K562 (cell line): Measurements from ENCODE around the gene MSRB3. TPM values are rescaled to one million over a fixed set of nuclear protein-coding genes. Genes with fewer than 3 reads are reported as not detected.

Experiments
- ATAC-seq: fragments of 200-7000 bp; cut with Tn5 transposase; 3 replicates; pipeline ENCODE4 v1.9.1; 2020; ENCODE audit warnings: moderate library complexity
- BruUV-seq: library from RNA; stranded (reverse); fragments of 400-500 nt; replicated peaks from 2 replicates; lab custom pipeline; 2021; lab: Mats Ljungman, UMichigan
- CTCF ChIA-PET: fragments of 300-600 bp; formaldehyde crosslinking; extraction: SDS; loops from one replicate; lab custom pipeline; 2021; ENCODE audit warnings: low intra/inter-chr PET ratio; lab: Yijun Ruan, JAX
- POLR2A ChIA-PET: fragments of 300-600, 350-650 bp; sonication (Branson Sonifier 250); formaldehyde crosslinking; extraction: SDS; loops from one replicate; lab custom pipeline; 2021; ENCODE audit warnings: antibody characterized with exemption, inconsistent platforms; lab: Yijun Ruan, JAX
- DNase-seq, 4 experiments: peaks; one replicate each; pipeline versions ENCODE4 v3.0.0 to v3.0.0-alpha.2; 2011 to 2018; ENCODE audit warnings: low spot score in 3 of 4, mixed read lengths in 3 of 4; ENCODE audit errors: extremely low read depth in 1 of 4
- FAIRE-seq: peaks from 2 replicates; lab custom pipeline; 2011; peaks lifted over from hg19 to GRCh38; lab: Jason Lieb, UNC
- H2AFZ ChIP-seq: 2 replicates; pipeline ENCODE4 v1.6.0; 2011; ENCODE audit warnings: low read depth, low read length, control low read depth, inconsistent platforms
- H3K27ac ChIP-seq: fragments of 200-600 bp; 3 replicates; pipeline ENCODE4 v1.8.0; 2011; ENCODE audit warnings: low read depth, mild to moderate bottlenecking, control low read depth, inconsistent platforms, low read length, moderate library complexity, mixed read lengths; ENCODE audit errors: extremely low read depth
- H3K27me3 ChIP-seq, 2 experiments: fragments of 300-600 bp in 1 of 2; 2 replicates in 1 of 2; 3 replicates in 1 of 2; pipeline versions ENCODE4 v1.6.0 to v1.8.0; 2011; ENCODE audit warnings: inconsistent platforms in 2 of 2, low read length in 2 of 2, mild to moderate bottlenecking in 1 of 2, mixed read lengths in 1 of 2, moderate library complexity in 1 of 2; ENCODE audit not compliant: control insufficient read depth in 2 of 2, insufficient read depth in 2 of 2
- H3K36me3 ChIP-seq: fragments of 300-600 bp; 3 replicates; pipeline ENCODE4 v1.8.0; 2011; ENCODE audit warnings: mild to moderate bottlenecking, low read length, inconsistent platforms; ENCODE audit not compliant: control insufficient read depth, insufficient read depth
- H3K4me1 ChIP-seq, 2 experiments: fragments of 200-600 bp in 1 of 2; replicated peaks in 1 of 2; 2 replicates in 1 of 2; 3 replicates in 1 of 2; pipeline versions ENCODE4 v1.5.1 to v1.8.0; 2011; ENCODE audit warnings: inconsistent platforms in 2 of 2, low read length in 2 of 2, mild to moderate bottlenecking in 1 of 2, mixed read lengths in 1 of 2, moderate library complexity in 1 of 2; ENCODE audit not compliant: control insufficient read depth in 2 of 2, insufficient read depth in 2 of 2
- H3K4me2 ChIP-seq: 2 replicates; pipeline ENCODE4 v1.6.1; 2011; ENCODE audit warnings: low read length, control low read depth, inconsistent platforms, mixed read lengths; ENCODE audit not compliant: insufficient read depth
- H3K4me3 ChIP-seq: fragments of 200-600 bp; sonication (generic), shearing (Covaris generic); 2 replicates; pipeline ENCODE4 v1.5.1; 2016; ENCODE audit warnings: control low read depth, inconsistent platforms
- H3K79me2 ChIP-seq: fragments of 200-600 bp; 3 replicates; pipeline ENCODE4 v1.8.0; 2011; ENCODE audit warnings: low read length, inconsistent platforms; ENCODE audit not compliant: control insufficient read depth, insufficient read depth
- H3K9ac ChIP-seq, 2 experiments: 2 replicates each; pipeline versions ENCODE4 v1.6.0 to v1.6.1; 2011; ENCODE audit warnings: low read depth in 2 of 2, low read length in 2 of 2, control low read depth in 1 of 2, inconsistent platforms in 1 of 2, mild to moderate bottlenecking in 1 of 2, mixed read lengths in 1 of 2; ENCODE audit not compliant: insufficient read depth in 1 of 2
- H3K9me1 ChIP-seq: one replicate; pipeline ENCODE4 v1.6.0; 2011; ENCODE audit warnings: inconsistent platforms, mild to moderate bottlenecking, low read length, moderate library complexity; ENCODE audit not compliant: control insufficient read depth, insufficient read depth
- H3K9me3 ChIP-seq: replicated peaks from 2 replicates; pipeline ENCODE4 v1.5.1; 2011; ENCODE audit warnings: low read depth, low read length, inconsistent platforms; ENCODE audit not compliant: control insufficient read depth, insufficient read depth
- H4K20me1 ChIP-seq: replicated peaks from 2 replicates; pipeline ENCODE4 v1.6.1; 2011; ENCODE audit warnings: low read length, inconsistent platforms, mixed read lengths; ENCODE audit not compliant: control insufficient read depth, insufficient read depth
- KLF10 ChIP-seq: fragments of 250-450 bp; sonication (Bioruptor Pico); IDR thresholded peaks from 2 replicates; pipeline ENCODE4 v1.6.1; 2021; ENCODE audit warnings: matching md5 sums
- MTA2 ChIP-seq: fragments of 450-650 bp; IDR thresholded peaks from 2 replicates; pipeline ENCODE4 v1.6.1; 2016; ENCODE audit warnings: low read depth
- NFIC ChIP-seq: fragments of 450-650 bp; IDR thresholded peaks from 2 replicates; pipeline ENCODE4 v1.6.1; 2017; ENCODE audit warnings: mild to moderate bottlenecking, inconsistent platforms
- NFIX ChIP-seq: fragments of 250-450 bp; sonication (Bioruptor Pico); IDR thresholded peaks from 2 replicates; pipeline ENCODE4 v1.4.0; 2020; ENCODE audit warnings: low read depth, mild to moderate bottlenecking, moderate library complexity
- RAD21 ChIP-seq, 2 experiments: fragments of 250-450 bp in 1 of 2; fragments of 450-650 bp in 1 of 2; sonication (Bioruptor Pico) in 1 of 2; formaldehyde crosslinking in 1 of 2; IDR thresholded peaks in 1 of 2; conservative IDR thresholded peaks in 1 of 2; 2 replicates each; pipeline versions ENCODE4 v1.4.0 to v1.8.0; 2020 to 2022; ENCODE audit warnings: mild to moderate bottlenecking in 2 of 2, moderate library complexity in 1 of 2
- ZBTB26 ChIP-seq: fragments of 450-650 bp; formaldehyde crosslinking; IDR thresholded peaks from 2 replicates; pipeline ENCODE4 v1.4.0; 2022; ENCODE audit warnings: missing genetic modification characterization
- WGBS: fragments of 100-300 bp; shearing (Covaris generic); methylation state at CpG from one replicate; pipeline ENCODE4 v1.1.6; 2016; ENCODE audit warnings: low coverage, mixed read lengths; ENCODE audit not compliant: insufficient coverage; ENCODE audit errors: missing lambda C conversion rate; 5-methylcytosine and 5-hydroxymethylcytosine counted together
- in situ Hi-C: fragments of 300-500 bp; cut with MboI; formaldehyde crosslinking; loops from 4 replicates; pipeline ENCODE4 v1.15.0; 2018; ENCODE audit warnings: inconsistent platforms, mixed read lengths
- intact Hi-C: fragments of 100-400 bp; cut with micrococcal nuclease; formaldehyde crosslinking; loops from 2 replicates; pipeline ENCODE4 v1.14.2; 2022
- polyA plus RNA-seq, 8 experiments: library from polyadenylated mRNA; depleted of rRNA in 4 of 8; stranded (reverse) in 5 of 8; unstranded in 3 of 8; fragments of >200 nt; fragmentation: Nextera tagmentation in 2 of 8; fragmentation: Illumina TruSeq in 1 of 8; extraction: Ambion mirVana in 2 of 8; extraction: Trizol in 1 of 8; gene quantifications; 2 replicates each; pipeline versions ENCODE4 v1.2.1 to v1.2.3, GENCODE V29; 2011 to 2014; ENCODE audit warnings: inconsistent platforms in 1 of 8, missing spikeins in 1 of 8
- total RNA-seq, 7 experiments: library from RNA; depleted of rRNA in 6 of 7; stranded (reverse); fragments of >200 nt in 6 of 7; fragmentation: Illumina TruSeq in 2 of 7; extraction: Trizol in 2 of 7; gene quantifications; 2 replicates each; pipeline versions ENCODE4 v1.2.1 to v1.2.3, GENCODE V29; 2011 to 2021; ENCODE audit warnings: low replicate concordance in 1 of 7

The MSRB3 gene
- total and polyA plus RNA-seq, 9 of the 15 experiments (the other 6 are each of a cell fraction or from before 2014, with no cell fraction given) = 0.04 TPM; not detected in 8

- H3K79me2 ChIP-seq = no peaks in the 10 kb centered on the region
- CTCF ChIA-PET = no interaction called here
- no peak overlapping the region for H2AFZ ChIP-seq
- H4K20me1 ChIP-seq = no peaks in the 10 kb centered on the region
- in situ Hi-C loops = no loop called here
- peak; percentile 99 for TF ChIP-seq NFIC
- no peak for TF ChIP-seq MTA2
- TF ChIP-seq RAD21 (CRISPR knock-in tag; conservative IDR thresholded peaks at IDR 0.05 in 1 of 2, IDR thresholded peaks at IDR 0.05 in 1 of 2) = 0 out of 4 replicates have a peak, but pooled peaks of 1 of the 2 experiments have one; percentile 6
- peak; percentile 95 for TF ChIP-seq NFIX
- TF ChIP-seq, all 486 proteins: peak for 3
- POLR2A ChIA-PET = interaction anchor here (0.5 kb wide), 1 partner anchor 1426 kb away, joined by 3 read pairs; no protein-coding TSS in a partner anchor
- H3K36me3 ChIP-seq = no peaks in the 10 kb centered on the region
- no peak overlapping the region for H3K27ac ChIP-seq
- no peaks in the 10 kb centered on the region for H3K4me1 ChIP-seq
- no TSS peak for BruUV-seq
- H3K4me3 ChIP-seq = no peak overlapping the region
- WGBS = 2% methylated on average over 10 of the region's 10 CpGs
- H3K9ac ChIP-seq = no peak overlapping the region
- H3K9me1 ChIP-seq = no peaks in the 10 kb centered on the region
- no peaks in the 10 kb centered on the region for H3K9me3 ChIP-seq
- no peak overlapping the region for H3K4me2 ChIP-seq
- peaks cover 0 to 8% of the 10 kb centered on the region in 2 experiments; a peak in 2 of 5 replicates for H3K27me3 ChIP-seq
- DNase-seq (no peak), FAIRE-seq (no peak), ATAC-seq (no peak)
- intact Hi-C loops = no loop called here
Measured at GRCh38 chr12:65327207-65328076, 49.0 kb downstream of the MSRB3 start.

GRCh38 chr12:65329721-65330120, 51.2 kb downstream of the MSRB3 start:
- no peak for FAIRE-seq
- intact Hi-C loops = no loop called here

More at GRCh38 chr12:65329721-65330120, 51.2 kb downstream of the MSRB3 start:
- no peaks in the 10 kb centered on the region for H3K9me1 ChIP-seq
- no peak overlapping the region for H3K9ac ChIP-seq
- H3K79me2 ChIP-seq = no peaks in the 10 kb centered on the region
- in situ Hi-C loops = no loop called here
- DNase-seq (no peak), ATAC-seq (no peak)
- CTCF ChIA-PET = no interaction called here
- no peaks in the 10 kb centered on the region for H3K9me3 ChIP-seq
- POLR2A ChIA-PET = no interaction called here
- no peak overlapping the region for H3K4me3 ChIP-seq
- TF ChIP-seq ZBTB26 (CRISPR knock-in tag) (no peak), KLF10 (CRISPR knock-in tag) (no peak)
- H3K27ac ChIP-seq = no peak overlapping the region
- H3K27me3 ChIP-seq = peaks cover 0 to 8% of the 10 kb centered on the region in 2 experiments; a peak in 2 of 5 replicates
- H3K4me1 ChIP-seq = no peaks in the 10 kb centered on the region
- no peaks in the 10 kb centered on the region for H3K36me3 ChIP-seq
- H4K20me1 ChIP-seq = no peaks in the 10 kb centered on the region
- BruUV-seq = no TSS peak
- WGBS = 0% methylated on average over 3 of the region's 3 CpGs
- no peak overlapping the region for H3K4me2 ChIP-seq
- H2AFZ ChIP-seq = no peak overlapping the region
